ENCODE results near the gene PAK6.

GRCh38 chr15:40253167-40253790 is 14.4 kb downstream of the PAK6 start:
- TF ChIP-seq, protein P1, sequence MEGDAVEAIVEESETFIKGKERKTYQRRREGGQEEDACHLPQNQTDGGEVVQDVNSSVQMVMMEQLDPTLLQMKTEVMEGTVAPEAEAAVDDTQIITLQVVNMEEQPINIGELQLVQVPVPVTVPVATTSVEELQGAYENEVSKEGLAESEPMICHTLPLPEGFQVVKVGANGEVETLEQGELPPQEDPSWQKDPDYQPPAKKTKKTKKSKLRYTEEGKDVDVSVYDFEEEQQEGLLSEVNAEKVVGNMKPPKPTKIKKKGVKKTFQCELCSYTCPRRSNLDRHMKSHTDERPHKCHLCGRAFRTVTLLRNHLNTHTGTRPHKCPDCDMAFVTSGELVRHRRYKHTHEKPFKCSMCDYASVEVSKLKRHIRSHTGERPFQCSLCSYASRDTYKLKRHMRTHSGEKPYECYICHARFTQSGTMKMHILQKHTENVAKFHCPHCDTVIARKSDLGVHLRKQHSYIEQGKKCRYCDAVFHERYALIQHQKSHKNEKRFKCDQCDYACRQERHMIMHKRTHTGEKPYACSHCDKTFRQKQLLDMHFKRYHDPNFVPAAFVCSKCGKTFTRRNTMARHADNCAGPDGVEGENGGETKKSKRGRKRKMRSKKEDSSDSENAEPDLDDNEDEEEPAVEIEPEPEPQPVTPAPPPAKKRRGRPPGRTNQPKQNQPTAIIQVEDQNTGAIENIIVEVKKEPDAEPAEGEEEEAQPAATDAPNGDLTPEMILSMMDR (IDR thresholded peaks at IDR 0.05) = no peak
- TF ChIP-seq POLR2A (IDR thresholded peaks at IDR 0.05) = no peak

Measured in prostate gland (tissue), 2 donors.